GM19468 (cell line): ENCODE data around the gene POU2F3.

Source experiments
- ATAC-seq: cut with Tn5 transposase; IDR thresholded peaks from one replicate; pipeline ENCODE4 v1.9.1; 2021; ENCODE audit warnings: mild to moderate bottlenecking, moderate library complexity, moderate number of reproducible peaks; ENCODE audit not compliant: unreplicated experiment; ENCODE audit errors: extremely low read depth

Gene POU2F3

DNA sequence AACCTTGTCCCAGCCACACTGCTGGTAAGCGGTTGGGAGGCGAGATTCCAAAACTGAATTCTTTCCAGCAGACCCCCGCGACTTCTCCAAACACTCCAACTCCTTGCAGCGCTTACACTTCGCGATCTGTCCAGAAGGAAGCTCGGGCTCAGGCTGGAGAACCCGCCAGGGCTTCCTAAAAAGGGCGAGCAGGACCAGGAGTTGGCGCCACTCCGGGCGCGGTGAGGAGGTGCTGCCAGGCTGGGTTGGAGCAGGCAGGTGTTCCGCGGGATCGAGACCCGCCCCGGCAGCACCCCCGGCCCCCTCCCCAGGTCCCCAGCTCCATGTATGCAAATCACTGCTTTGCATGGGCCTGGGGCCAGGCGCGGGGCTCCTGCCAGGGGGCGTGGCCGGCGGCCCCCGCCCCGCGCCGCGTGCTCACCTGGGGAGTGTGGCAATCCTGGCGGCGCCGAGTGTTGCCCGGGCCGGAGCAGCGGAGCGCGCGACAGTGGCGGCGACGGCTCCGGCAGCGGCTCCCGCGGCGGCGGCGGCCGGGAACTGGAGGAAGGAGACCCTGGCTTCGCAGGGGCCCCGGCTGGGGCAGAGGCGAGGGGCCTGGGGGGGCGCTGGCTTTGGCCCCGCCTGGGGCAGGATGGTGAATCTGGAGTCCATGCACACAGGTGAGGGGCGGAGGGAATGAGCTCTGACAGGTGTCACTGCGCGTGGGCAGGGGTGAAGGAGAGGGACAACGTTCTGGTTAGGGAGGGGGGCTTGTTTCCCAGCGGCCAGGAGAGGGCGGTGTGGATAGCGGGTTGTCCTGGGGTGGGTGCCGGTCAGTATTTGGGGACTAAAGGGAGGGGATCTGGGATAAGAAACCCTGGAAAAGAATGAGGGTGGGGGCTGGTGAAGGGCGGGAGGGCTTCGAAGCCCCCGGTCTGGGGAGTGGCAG lies at the start of gene POU2F3:
POU2F3 (plus strand) TSS at position 428 of the 928 bp plus-strand sequence; CDS start at position 632, 204 bp downstream.
- ATAC-seq: no peak

- no peak for ATAC-seq
These were observed 48.9 kb upstream of the POU2F3 start for GRCh38 chr11:120191058-120191457.

DNA sequence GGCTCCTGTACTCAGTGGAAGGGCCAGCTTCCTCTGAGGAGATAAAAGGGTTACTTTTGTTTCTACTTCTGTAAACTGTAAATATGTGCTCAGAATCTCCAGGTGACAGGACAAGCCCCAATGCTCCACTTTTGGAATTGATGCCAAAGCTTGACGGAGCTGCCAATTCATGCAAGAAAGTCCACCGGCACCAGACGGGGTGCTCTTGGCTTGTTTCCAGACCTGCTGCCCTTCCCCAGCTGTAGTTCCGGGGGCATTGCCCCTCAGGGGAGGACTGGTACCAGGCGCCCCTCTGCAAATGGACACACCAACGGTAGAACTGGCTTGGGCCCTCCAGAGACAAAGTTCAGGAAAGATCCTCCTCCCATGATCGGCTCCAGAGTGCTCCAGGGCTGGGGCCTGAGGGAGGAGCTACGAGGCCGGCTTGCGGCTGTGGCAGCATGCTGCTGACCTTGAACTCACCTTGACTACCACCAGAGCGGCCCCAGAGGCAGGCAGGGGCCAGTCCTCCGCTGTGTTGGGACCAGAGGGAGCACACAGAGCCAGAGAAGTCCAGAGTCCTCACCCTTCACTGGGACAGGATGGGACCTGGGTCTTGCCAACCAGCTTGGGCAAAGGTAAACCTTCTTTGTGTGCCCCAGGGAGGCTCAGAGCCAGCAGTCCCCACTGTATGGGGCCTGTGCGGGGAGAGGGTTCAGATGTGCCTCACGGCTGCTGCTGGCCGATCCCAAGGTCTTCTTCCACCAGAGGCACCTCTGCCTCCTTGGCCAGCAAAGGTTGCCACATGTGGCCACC lies 46.9 kb upstream of the POU2F3 start:
- no peak for ATAC-seq

- ATAC-seq: no peak
These were observed 45.8 kb upstream of the POU2F3 start for GRCh38 chr11:120194166-120194565.

DNA sequence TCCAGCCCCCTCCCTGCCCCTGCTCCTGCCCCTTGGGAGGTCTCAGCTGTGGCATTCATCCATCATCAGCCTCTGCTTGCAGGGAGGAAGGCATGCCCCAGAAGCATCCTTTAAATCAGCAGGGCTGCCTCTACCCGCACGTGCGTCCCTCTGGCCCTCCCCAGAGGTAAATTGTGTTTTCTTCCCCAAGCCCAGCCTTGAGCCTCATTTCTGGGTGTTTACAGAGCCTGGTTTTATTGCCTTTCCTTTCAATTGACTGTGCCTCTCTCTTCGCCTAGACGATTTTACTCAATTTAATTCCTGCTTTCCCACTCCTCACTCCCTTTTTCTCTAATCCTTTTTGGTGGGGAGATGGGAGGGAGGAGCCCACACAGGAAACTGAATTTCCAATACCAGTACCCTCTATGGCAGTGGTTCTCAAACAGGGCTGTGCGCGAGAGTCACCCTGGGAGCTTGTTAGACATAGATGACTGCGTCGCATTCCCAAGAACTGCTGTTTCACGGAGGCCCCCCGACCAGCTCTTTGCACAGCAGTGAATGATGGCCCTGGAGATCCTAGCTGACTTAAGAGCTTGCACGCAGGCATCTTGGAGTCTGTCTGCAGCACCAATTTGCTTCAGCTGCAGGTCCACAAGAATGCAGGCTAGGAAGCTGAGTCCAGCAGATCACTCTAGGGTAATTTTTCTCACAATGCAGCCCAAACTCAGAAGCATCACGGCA lies 44.2 kb upstream of the POU2F3 start:
- ATAC-seq: no peak

GRCh38 chr11:120196826-120197225 lies 43.1 kb upstream of the POU2F3 start:
- no peak for ATAC-seq

- no peak for ATAC-seq
These were observed 42.6 kb upstream of the POU2F3 start for GRCh38 chr11:120197251-120197891.

DNA sequence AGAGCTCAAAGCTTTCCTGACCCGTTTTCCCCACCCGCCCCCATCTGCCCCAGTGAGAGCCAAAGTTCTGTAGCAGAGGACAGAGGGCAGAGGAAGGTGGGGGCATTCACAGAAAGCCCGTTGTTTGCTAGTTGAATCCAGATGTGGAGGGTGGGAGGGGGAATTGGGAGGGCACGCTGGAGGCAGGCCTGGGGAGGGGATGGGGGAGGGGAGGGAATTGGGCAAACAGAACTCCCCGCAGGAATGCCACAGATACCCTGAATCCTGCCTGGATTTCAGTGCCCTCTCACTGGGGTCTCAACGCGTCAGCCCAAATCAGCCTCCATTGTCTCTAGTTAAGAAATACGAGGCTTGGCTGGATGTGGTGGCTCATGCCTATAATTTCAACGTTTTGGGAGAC lies 42.0 kb upstream of the POU2F3 start:
- no peak for ATAC-seq

GRCh38 chr11:120198403-120198786 lies 41.5 kb upstream of the POU2F3 start:
- ATAC-seq: no peak

GRCh38 chr11:120198787-120199469 lies 41.0 kb upstream of the POU2F3 start:
- no peak for ATAC-seq

DNA sequence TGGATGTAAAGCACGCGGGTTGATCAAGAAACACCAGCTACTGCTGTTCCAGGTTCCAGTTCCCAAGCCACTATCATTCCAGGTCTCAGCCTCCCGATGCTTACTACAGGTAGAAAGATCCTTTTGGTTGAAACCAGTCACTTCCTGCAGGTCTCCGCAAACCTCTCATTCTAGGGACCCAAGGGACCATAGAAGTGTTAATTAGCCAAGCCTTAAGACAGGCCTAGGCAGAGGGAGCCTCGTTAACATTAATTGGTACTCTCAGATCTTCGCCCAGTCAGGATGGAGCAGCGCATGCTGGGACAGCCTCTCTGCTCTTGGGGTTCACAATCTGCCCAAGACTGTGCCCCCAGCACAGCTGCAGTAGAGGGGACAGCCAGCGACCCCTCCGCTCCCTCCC lies 40.3 kb upstream of the POU2F3 start:
- ATAC-seq: no peak

DNA sequence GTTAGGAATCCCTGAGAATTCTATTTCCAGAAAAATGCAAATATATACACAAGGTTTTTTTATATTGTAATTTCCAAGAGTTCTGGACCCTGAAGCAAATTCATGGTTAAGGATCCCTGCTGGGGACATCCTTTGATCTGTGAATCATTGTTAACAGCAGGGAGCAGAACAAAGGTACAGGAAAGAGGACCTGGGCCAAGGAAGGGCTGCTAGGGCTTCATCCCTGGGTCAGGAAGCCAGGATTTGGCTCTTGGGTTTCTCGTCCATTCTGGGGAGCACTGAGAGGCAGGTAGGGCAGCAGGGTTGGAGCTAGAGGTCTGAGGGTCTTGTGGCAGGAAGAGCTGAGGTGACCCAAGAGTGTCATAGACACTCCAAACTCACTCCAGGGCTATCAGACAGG lies 39.3 kb upstream of the POU2F3 start:
- no peak for ATAC-seq

GRCh38 chr11:120201653-120202052 lies 38.3 kb upstream of the POU2F3 start:
- ATAC-seq: no peak

- ATAC-seq: no peak
These were observed 36.3 kb upstream of the POU2F3 start for GRCh38 chr11:120203626-120204025.

DNA sequence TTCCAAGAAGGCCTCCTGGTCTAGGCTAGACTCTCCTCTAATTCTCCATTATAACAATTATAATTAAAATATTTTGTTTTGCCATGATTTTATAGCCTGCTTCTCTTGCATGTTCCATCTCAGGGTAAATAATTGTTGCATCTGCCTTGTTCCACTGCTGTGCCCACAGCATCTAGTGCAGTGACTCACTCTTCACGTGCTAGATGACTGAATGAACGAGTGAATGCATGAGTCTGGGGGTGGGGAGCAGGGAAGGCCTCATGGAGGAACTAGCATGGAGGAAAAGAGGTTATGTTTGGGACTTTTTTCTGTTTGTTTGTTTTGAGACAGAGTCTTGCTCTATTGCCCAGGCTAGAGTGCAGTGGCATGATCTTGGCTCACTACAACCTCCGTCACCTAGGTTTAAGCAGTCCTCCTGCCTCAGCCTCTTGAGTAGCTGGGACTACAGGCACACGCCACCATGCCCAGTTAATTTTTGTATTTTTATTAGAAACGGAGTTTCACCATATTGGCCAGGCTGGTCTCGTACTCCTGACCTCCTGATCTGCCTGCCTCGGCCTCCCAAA lies 34.3 kb upstream of the POU2F3 start:
- no peak for ATAC-seq

DNA sequence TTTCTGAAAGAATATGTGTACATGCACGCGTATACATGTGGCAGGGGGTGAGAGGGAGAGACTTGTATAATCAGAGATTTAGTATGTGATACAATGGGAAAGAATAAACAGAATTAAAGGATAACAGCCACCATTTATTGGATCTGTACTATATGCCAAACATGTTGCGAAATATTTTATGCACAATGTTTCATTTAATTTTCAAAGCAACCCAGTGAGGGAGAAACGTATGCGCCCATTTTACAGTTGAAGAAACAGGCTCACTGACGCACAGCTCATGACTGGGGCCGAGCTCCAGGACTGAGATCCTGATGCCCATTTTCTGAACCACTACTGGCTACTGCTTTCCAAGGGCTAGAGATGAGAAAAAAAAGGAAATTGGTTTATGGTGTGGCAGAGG lies 32.4 kb upstream of the POU2F3 start:
- ATAC-seq: no peak

DNA sequence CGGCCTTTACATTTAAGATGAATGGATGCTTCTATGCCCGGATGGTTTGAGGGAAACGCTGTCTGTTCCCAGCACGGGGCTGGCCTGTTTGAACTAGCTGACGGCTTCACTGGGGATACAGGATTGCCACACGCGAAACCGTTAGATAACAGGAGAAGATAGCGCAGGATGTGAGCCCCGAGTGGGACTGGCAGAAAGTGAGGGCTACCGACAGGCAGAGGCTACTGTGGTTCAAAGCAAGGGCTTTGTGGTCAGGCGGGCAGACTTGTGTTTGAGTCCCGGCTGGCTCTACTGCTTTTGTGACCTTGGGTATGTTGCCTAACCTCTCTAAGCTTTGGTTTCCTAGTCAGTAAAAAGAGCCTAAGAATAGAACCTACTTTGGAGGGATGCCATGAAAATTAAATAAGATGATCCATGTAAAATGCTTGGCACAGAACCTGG lies 31.9 kb upstream of the POU2F3 start:
- no peak for ATAC-seq

GRCh38 chr11:120208777-120209176 lies 31.2 kb upstream of the POU2F3 start:
- no peak for ATAC-seq
